ENCODE data around the gene AGGF1.

AGGF1 gene

GRCh38 chr5:77006124-77006523 is 24.1 kb upstream of the AGGF1 start:
- Histone ChIP-seq H3K36me3 (ENCODE audit: control insufficient read depth, insufficient read depth, low read length) (no peaks in the 10 kb centered on the region), H3K9ac (ENCODE audit: low read length) (no peak overlapping the region), H3K4me1 (ENCODE audit: control insufficient read depth, insufficient read depth, low read length) (no peaks in the 10 kb centered on the region), H3K27ac (ENCODE audit: low read depth, low read length) (no peak overlapping the region), H3K4me3 (ENCODE audit: low read length) (no peak overlapping the region), H3K27me3 (ENCODE audit: control insufficient read depth, insufficient read depth, low read length) (no peaks in the 10 kb centered on the region)

GRCh38 chr5:77008413-77008812 is 21.8 kb upstream of the AGGF1 start:
- H3K27me3 ChIP-seq (ENCODE audit: control insufficient read depth, insufficient read depth, low read length) = no peaks in the 10 kb centered on the region
- H3K4me3 ChIP-seq (ENCODE audit: low read length) = no peak overlapping the region
- H3K27ac ChIP-seq (ENCODE audit: low read depth, low read length) = no peak overlapping the region
- H3K36me3 ChIP-seq (ENCODE audit: control insufficient read depth, insufficient read depth, low read length) = no peaks in the 10 kb centered on the region
- no peak overlapping the region for H3K9ac ChIP-seq (ENCODE audit: low read length)
- no peaks in the 10 kb centered on the region for H3K4me1 ChIP-seq (ENCODE audit: control insufficient read depth, insufficient read depth, low read length)

- no peaks in the 10 kb centered on the region for H3K36me3 ChIP-seq (ENCODE audit: control insufficient read depth, insufficient read depth, low read length)
- H3K9ac ChIP-seq (ENCODE audit: low read length) = no peak overlapping the region
- no peak overlapping the region for H3K27ac ChIP-seq (ENCODE audit: low read depth, low read length)
- no peaks in the 10 kb centered on the region for H3K27me3 ChIP-seq (ENCODE audit: control insufficient read depth, insufficient read depth, low read length)
- H3K4me1 ChIP-seq (ENCODE audit: control insufficient read depth, insufficient read depth, low read length) = no peaks in the 10 kb centered on the region
- H3K4me3 ChIP-seq (ENCODE audit: low read length) = no peak overlapping the region
Observed at GRCh38 chr5:77010243-77010642, 20.0 kb upstream of the AGGF1 start.

- H3K36me3 ChIP-seq (ENCODE audit: control insufficient read depth, insufficient read depth, low read length) = no peaks in the 10 kb centered on the region
- no peaks in the 10 kb centered on the region for H3K27me3 ChIP-seq (ENCODE audit: control insufficient read depth, insufficient read depth, low read length)
- H3K4me3 ChIP-seq (ENCODE audit: low read length) = no peak overlapping the region
- no peak overlapping the region for H3K27ac ChIP-seq (ENCODE audit: low read depth, low read length)
- no peak overlapping the region for H3K9ac ChIP-seq (ENCODE audit: low read length)
- H3K4me1 ChIP-seq (ENCODE audit: control insufficient read depth, insufficient read depth, low read length) = no peaks in the 10 kb centered on the region
Observed at GRCh38 chr5:77011498-77011897, 18.7 kb upstream of the AGGF1 start.

- no peak overlapping the region for H3K27ac ChIP-seq (ENCODE audit: low read depth, low read length)
- no peaks in the 10 kb centered on the region for H3K36me3 ChIP-seq (ENCODE audit: control insufficient read depth, insufficient read depth, low read length)
- no peak overlapping the region for H3K9ac ChIP-seq (ENCODE audit: low read length)
- no peaks in the 10 kb centered on the region for H3K4me1 ChIP-seq (ENCODE audit: control insufficient read depth, insufficient read depth, low read length)
- H3K27me3 ChIP-seq (ENCODE audit: control insufficient read depth, insufficient read depth, low read length) = no peaks in the 10 kb centered on the region
- no peak overlapping the region for H3K4me3 ChIP-seq (ENCODE audit: low read length)
Observed at GRCh38 chr5:77012601-77013000, 17.6 kb upstream of the AGGF1 start.

- Histone ChIP-seq H3K27ac (ENCODE audit: low read depth, low read length) (no peak overlapping the region), H3K9ac (ENCODE audit: low read length) (no peak overlapping the region), H3K27me3 (ENCODE audit: control insufficient read depth, insufficient read depth, low read length) (no peaks in the 10 kb centered on the region), H3K4me3 (ENCODE audit: low read length) (no peak overlapping the region), H3K4me1 (ENCODE audit: control insufficient read depth, insufficient read depth, low read length) (no peaks in the 10 kb centered on the region), H3K36me3 (ENCODE audit: control insufficient read depth, insufficient read depth, low read length) (no peaks in the 10 kb centered on the region)
Observed at GRCh38 chr5:77015938-77016569, 14.2 kb upstream of the AGGF1 start.

- H3K27ac ChIP-seq (ENCODE audit: low read depth, low read length) = no peak overlapping the region
- H3K9ac ChIP-seq (ENCODE audit: low read length) = no peak overlapping the region
- no peaks in the 10 kb centered on the region for H3K36me3 ChIP-seq (ENCODE audit: control insufficient read depth, insufficient read depth, low read length)
- H3K27me3 ChIP-seq (ENCODE audit: control insufficient read depth, insufficient read depth, low read length) = no peaks in the 10 kb centered on the region
- H3K4me1 ChIP-seq (ENCODE audit: control insufficient read depth, insufficient read depth, low read length) = no peaks in the 10 kb centered on the region
- H3K4me3 ChIP-seq (ENCODE audit: low read length) = no peak overlapping the region
Observed at GRCh38 chr5:77016962-77017361, 13.2 kb upstream of the AGGF1 start.

GRCh38 chr5:77017668-77018067 is 12.5 kb upstream of the AGGF1 start:
- H3K4me1 ChIP-seq (ENCODE audit: control insufficient read depth, insufficient read depth, low read length) = no peaks in the 10 kb centered on the region
- no peak overlapping the region for H3K27ac ChIP-seq (ENCODE audit: low read depth, low read length)
- H3K27me3 ChIP-seq (ENCODE audit: control insufficient read depth, insufficient read depth, low read length) = no peaks in the 10 kb centered on the region
- no peak overlapping the region for H3K9ac ChIP-seq (ENCODE audit: low read length)
- no peaks in the 10 kb centered on the region for H3K36me3 ChIP-seq (ENCODE audit: control insufficient read depth, insufficient read depth, low read length)
- no peak overlapping the region for H3K4me3 ChIP-seq (ENCODE audit: low read length)

- Histone ChIP-seq H3K27ac (ENCODE audit: low read depth, low read length) (no peak overlapping the region), H3K9ac (ENCODE audit: low read length) (no peak overlapping the region), H3K4me1 (ENCODE audit: control insufficient read depth, insufficient read depth, low read length) (no peaks in the 10 kb centered on the region), H3K27me3 (ENCODE audit: control insufficient read depth, insufficient read depth, low read length) (no peaks in the 10 kb centered on the region), H3K4me3 (ENCODE audit: low read length) (no peak overlapping the region), H3K36me3 (ENCODE audit: control insufficient read depth, insufficient read depth, low read length) (no peaks in the 10 kb centered on the region)
Observed at GRCh38 chr5:77022511-77023417, 7.4 kb upstream of the AGGF1 start.

GRCh38 chr5:77024490-77024889 is 5.7 kb upstream of the AGGF1 start:
- no peaks in the 10 kb centered on the region for H3K36me3 ChIP-seq (ENCODE audit: control insufficient read depth, insufficient read depth, low read length)
- H3K27ac ChIP-seq (ENCODE audit: low read depth, low read length) = no peak overlapping the region
- no peaks in the 10 kb centered on the region for H3K27me3 ChIP-seq (ENCODE audit: control insufficient read depth, insufficient read depth, low read length)
- no peaks in the 10 kb centered on the region for H3K4me1 ChIP-seq (ENCODE audit: control insufficient read depth, insufficient read depth, low read length)
- no peak overlapping the region for H3K4me3 ChIP-seq (ENCODE audit: low read length)
- no peak overlapping the region for H3K9ac ChIP-seq (ENCODE audit: low read length)

GRCh38 chr5:77028631-77029375 is 1.4 kb upstream of the AGGF1 start:
- Histone ChIP-seq H3K36me3 (ENCODE audit: control insufficient read depth, insufficient read depth, low read length) (no peaks in the 10 kb centered on the region), H3K4me3 (ENCODE audit: low read length) (no peak overlapping the region), H3K4me1 (ENCODE audit: control insufficient read depth, insufficient read depth, low read length) (peaks cover 3% of the 10 kb centered on the region), H3K27ac (ENCODE audit: low read depth, low read length) (no peak overlapping the region), H3K27me3 (ENCODE audit: control insufficient read depth, insufficient read depth, low read length) (no peaks in the 10 kb centered on the region), H3K9ac (ENCODE audit: low read length) (no peak overlapping the region)

- H3K27me3 ChIP-seq (ENCODE audit: control insufficient read depth, insufficient read depth, low read length) = no peaks in the 10 kb centered on the region
- H3K4me1 ChIP-seq (ENCODE audit: control insufficient read depth, insufficient read depth, low read length) = peaks cover 3% of the 10 kb centered on the region
- no peak overlapping the region for H3K9ac ChIP-seq (ENCODE audit: low read length)
- H3K27ac ChIP-seq (ENCODE audit: low read depth, low read length) = peak overlapping the region; percentile 24
- peak overlapping the region; percentile 85 for H3K4me3 ChIP-seq (ENCODE audit: low read length)
- H3K36me3 ChIP-seq (ENCODE audit: control insufficient read depth, insufficient read depth, low read length) = no peaks in the 10 kb centered on the region
Observed at GRCh38 chr5:77029376-77029885, 773 bp upstream of the AGGF1 start.
